ENCODE data around the gene ATRNL1.

Gene ATRNL1

DNA sequence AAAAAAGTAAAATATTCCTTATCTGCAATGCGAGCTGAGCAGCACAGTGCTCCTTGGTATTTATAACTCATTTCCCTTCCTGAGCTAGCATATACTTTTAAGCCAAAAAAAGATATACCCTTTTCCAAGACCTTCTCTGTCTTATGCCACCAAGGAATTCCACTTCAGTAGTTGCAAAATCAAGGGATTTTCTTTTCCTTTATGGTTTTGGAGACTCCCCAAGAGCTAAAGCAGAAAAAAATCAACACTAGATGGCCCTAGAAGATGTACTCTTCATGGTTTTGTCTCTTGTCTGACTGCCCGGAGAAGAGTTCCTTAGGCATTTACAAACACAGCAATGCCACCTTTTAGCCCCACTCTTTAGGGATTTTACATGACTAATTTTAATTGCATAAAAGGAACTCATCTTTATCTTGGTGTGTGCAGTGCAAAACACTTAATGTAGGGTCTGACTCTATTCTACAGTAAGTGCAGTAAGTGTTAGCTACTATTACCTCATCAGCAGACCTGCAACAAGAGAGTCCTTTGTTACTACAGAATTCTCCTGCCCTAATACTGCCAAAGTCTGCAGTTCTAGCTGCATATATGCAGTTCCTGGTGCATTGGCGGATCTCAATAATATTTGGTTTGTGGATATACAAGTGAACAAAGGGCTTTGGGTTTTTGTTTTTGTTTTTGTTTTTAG is 736.5 kb downstream of the ATRNL1 start:
- Histone ChIP-seq H2AFZ (ENCODE audit: low read length) (no peak overlapping the region), H4K20me1 (ENCODE audit: insufficient read depth, low read length) (no peaks in the 10 kb centered on the region), H3K27ac (ENCODE audit: low read depth, low read length, poor library complexity, severe bottlenecking) (no peak overlapping the region), H3K9ac (ENCODE audit: low read length) (no peak overlapping the region), H3K79me2 (ENCODE audit: insufficient read depth, low read length) (no peaks in the 10 kb centered on the region), H3F3A (ENCODE audit: insufficient read depth, low read length) (no peaks in the 10 kb centered on the region), H3K9me2 (ENCODE audit: low read depth, low read length) (no peaks in the 10 kb centered on the region), H3K4me2 (ENCODE audit: low read length) (no peak overlapping the region), H3K36me3 (ENCODE audit: insufficient read depth, low read length) (no peaks in the 10 kb centered on the region), H3K4me3 (ENCODE audit: low read depth, low read length, poor library complexity, severe bottlenecking) (no peak overlapping the region), H3K27me3 (ENCODE audit: insufficient read depth, low read length) (no peaks in the 10 kb centered on the region), H3K9me3 (ENCODE audit: low read length) (no peaks in the 10 kb centered on the region), H3K4me1 (ENCODE audit: insufficient read depth, low read length, severe bottlenecking) (no peaks in the 10 kb centered on the region)
- TF ChIP-seq CTCF (IDR thresholded peaks at IDR 0.05; ENCODE audit: low read length) = no peak
- no peak for TF ChIP-seq EZH2 (IDR thresholded peaks at IDR 0.05; ENCODE audit: borderline replicate concordance, low read length)

GRCh38 chr10:115830265-115830970 is 737.3 kb downstream of the ATRNL1 start:
- Histone ChIP-seq H4K20me1 (ENCODE audit: insufficient read depth, low read length) (no peaks in the 10 kb centered on the region), H3F3A (ENCODE audit: insufficient read depth, low read length) (no peaks in the 10 kb centered on the region), H3K36me3 (ENCODE audit: insufficient read depth, low read length) (no peaks in the 10 kb centered on the region), H3K79me2 (ENCODE audit: insufficient read depth, low read length) (no peaks in the 10 kb centered on the region), H3K27ac (ENCODE audit: low read depth, low read length, poor library complexity, severe bottlenecking) (no peak overlapping the region), H2AFZ (ENCODE audit: low read length) (no peak overlapping the region), H3K9ac (ENCODE audit: low read length) (no peak overlapping the region), H3K4me3 (ENCODE audit: low read depth, low read length, poor library complexity, severe bottlenecking) (no peak overlapping the region), H3K9me2 (ENCODE audit: low read depth, low read length) (no peaks in the 10 kb centered on the region), H3K27me3 (ENCODE audit: insufficient read depth, low read length) (no peaks in the 10 kb centered on the region), H3K4me1 (ENCODE audit: insufficient read depth, low read length, severe bottlenecking) (no peaks in the 10 kb centered on the region), H3K4me2 (ENCODE audit: low read length) (no peak overlapping the region), H3K9me3 (ENCODE audit: low read length) (no peaks in the 10 kb centered on the region)
- TF ChIP-seq EZH2 (IDR thresholded peaks at IDR 0.05; ENCODE audit: borderline replicate concordance, low read length) (no peak), CTCF (IDR thresholded peaks at IDR 0.05; ENCODE audit: low read length) (no peak)

- Histone ChIP-seq H3K79me2 (ENCODE audit: insufficient read depth, low read length) (no peaks in the 10 kb centered on the region), H3K27me3 (ENCODE audit: insufficient read depth, low read length) (no peaks in the 10 kb centered on the region), H3F3A (ENCODE audit: insufficient read depth, low read length) (no peaks in the 10 kb centered on the region), H3K27ac (ENCODE audit: low read depth, low read length, poor library complexity, severe bottlenecking) (no peak overlapping the region), H3K4me1 (ENCODE audit: insufficient read depth, low read length, severe bottlenecking) (no peaks in the 10 kb centered on the region), H3K9me2 (ENCODE audit: low read depth, low read length) (no peaks in the 10 kb centered on the region), H2AFZ (ENCODE audit: low read length) (no peak overlapping the region), H3K4me2 (ENCODE audit: low read length) (no peak overlapping the region), H3K9me3 (ENCODE audit: low read length) (no peaks in the 10 kb centered on the region), H3K36me3 (ENCODE audit: insufficient read depth, low read length) (no peaks in the 10 kb centered on the region), H3K9ac (ENCODE audit: low read length) (no peak overlapping the region), H3K4me3 (ENCODE audit: low read depth, low read length, poor library complexity, severe bottlenecking) (no peak overlapping the region), H4K20me1 (ENCODE audit: insufficient read depth, low read length) (no peaks in the 10 kb centered on the region)
- TF ChIP-seq CTCF (IDR thresholded peaks at IDR 0.05; ENCODE audit: low read length) = no peak
- TF ChIP-seq EZH2 (IDR thresholded peaks at IDR 0.05; ENCODE audit: borderline replicate concordance, low read length) = no peak
Measured at GRCh38 chr10:115831016-115831415, 737.9 kb downstream of the ATRNL1 start.

Data from OCI-LY1 (cell line).